PC-9 (cell line): ENCODE data around the gene GDPD5. TPM values are rescaled to one million over a fixed set of nuclear protein-coding genes. Genes with fewer than 3 reads are reported as not detected.

ENCODE experiments used
- BruUV-seq: library from RNA; stranded (reverse); fragments of 400-500 nt; replicated peaks from 2 replicates; lab custom pipeline; 2021; lab: Mats Ljungman, UMichigan
- CTCF ChIA-PET: fragments of 300-600 bp; sonication (Branson Sonifier 250); formaldehyde crosslinking; loops from one replicate; lab custom pipeline; 2022; ENCODE audit warnings: antibody characterized with exemption; lab: Charles Lee
- POLR2A ChIA-PET: fragments of 300-600 bp; sonication (Branson Sonifier 250); formaldehyde crosslinking; loops from one replicate; lab custom pipeline; 2022; ENCODE audit warnings: antibody characterized with exemption; ENCODE audit not compliant: unreplicated experiment; lab: Charles Lee
- DNase-seq, 2 experiments: peaks; one replicate each; pipeline versions ENCODE4 v3.0.0 to v3.0.0-alpha.2; 2015 to 2022; ENCODE audit warnings: mixed read lengths in 1 of 2
- H2AFZ ChIP-seq: fragments of 200-600 bp; sonication (generic); 2 replicates; pipeline ENCODE4 v1.8.1; 2017; ENCODE audit warnings: antibody characterized with exemption
- H3F3A ChIP-seq: fragments of 200-600 bp; sonication (generic); 2 replicates; pipeline ENCODE4 v1.8.1; 2017; ENCODE audit warnings: antibody characterized with exemption, mild to moderate bottlenecking, low read depth; ENCODE audit not compliant: insufficient read depth
- H3K27ac ChIP-seq: fragments of 200-600 bp; sonication (generic); 2 replicates; pipeline ENCODE4 v1.6.1; 2016; ENCODE audit warnings: mixed run types
- H3K27me3 ChIP-seq: fragments of 200-600 bp; sonication (generic); 2 replicates; pipeline ENCODE4 v1.6.1; 2016; ENCODE audit warnings: low read depth, mixed run types; ENCODE audit not compliant: insufficient read depth
- H3K36me3 ChIP-seq: fragments of 200-600 bp; sonication (generic); 2 replicates; pipeline ENCODE4 v1.6.1; 2016; ENCODE audit warnings: low read depth, mixed run types
- H3K4me1 ChIP-seq: fragments of 200-600 bp; sonication (generic); replicated peaks from 2 replicates; pipeline ENCODE4 v1.6.1; 2016; ENCODE audit warnings: mixed run types; ENCODE audit not compliant: insufficient read depth
- H3K4me2 ChIP-seq: fragments of 200-600 bp; sonication (generic); 2 replicates; pipeline ENCODE4 v1.6.1; 2017; ENCODE audit warnings: mixed run types
- H3K4me3 ChIP-seq: fragments of 200-600 bp; sonication (generic); 2 replicates; pipeline ENCODE4 v1.6.1; 2016; ENCODE audit warnings: mixed run types
- H3K79me2 ChIP-seq: fragments of 200-600 bp; sonication (generic); 2 replicates; pipeline ENCODE4 v1.6.1; 2017; ENCODE audit warnings: low read depth, mixed run types
- H3K9me2 ChIP-seq: fragments of 200-600 bp; sonication (generic); 2 replicates; pipeline ENCODE4 v1.8.1; 2017; ENCODE audit warnings: mild to moderate bottlenecking; ENCODE audit not compliant: insufficient read depth
- H3K9me3 ChIP-seq: fragments of 200-600 bp; sonication (generic); 2 replicates; pipeline ENCODE4 v1.8.1; 2016; ENCODE audit warnings: low read depth; ENCODE audit not compliant: insufficient read depth
- H4K20me1 ChIP-seq: fragments of 200-600 bp; sonication (generic); 2 replicates; pipeline ENCODE4 v1.8.1; 2017; ENCODE audit not compliant: insufficient read depth
- CTCF ChIP-seq: fragments of 200-600 bp; sonication (generic); conservative IDR thresholded peaks from 2 replicates; pipeline ENCODE4 v1.6.1; 2017; ENCODE audit warnings: mixed run types, antibody characterized with exemption, mild to moderate bottlenecking, moderate library complexity
- EZH2 ChIP-seq: fragments of 200-600 bp; sonication (generic); IDR thresholded peaks from 2 replicates; pipeline ENCODE4 v1.8.0; 2017; ENCODE audit warnings: antibody characterized with exemption, low read depth
- intact Hi-C: fragments of 100-400 bp; cut with micrococcal nuclease; formaldehyde crosslinking; loops from one replicate; pipeline ENCODE4 v1.10.0; 2022; ENCODE audit not compliant: unreplicated experiment
- total RNA-seq: library from RNA; stranded (reverse); gene quantifications from 2 replicates; pipeline ENCODE4 v1.2.3, GENCODE V29; 2021

GDPD5 gene
- total RNA-seq, 1 experiment from 2014 or later = 7.9 TPM

GRCh38 chr11:75536786-75537641, 11.3 kb upstream of the GDPD5 start:
- POLR2A ChIA-PET = interaction anchor here (0.6 to 0.7 kb wide), 3 partner anchors 25 to 698 kb away, joined by 3 read pairs; no protein-coding TSS in a partner anchor

DNA sequence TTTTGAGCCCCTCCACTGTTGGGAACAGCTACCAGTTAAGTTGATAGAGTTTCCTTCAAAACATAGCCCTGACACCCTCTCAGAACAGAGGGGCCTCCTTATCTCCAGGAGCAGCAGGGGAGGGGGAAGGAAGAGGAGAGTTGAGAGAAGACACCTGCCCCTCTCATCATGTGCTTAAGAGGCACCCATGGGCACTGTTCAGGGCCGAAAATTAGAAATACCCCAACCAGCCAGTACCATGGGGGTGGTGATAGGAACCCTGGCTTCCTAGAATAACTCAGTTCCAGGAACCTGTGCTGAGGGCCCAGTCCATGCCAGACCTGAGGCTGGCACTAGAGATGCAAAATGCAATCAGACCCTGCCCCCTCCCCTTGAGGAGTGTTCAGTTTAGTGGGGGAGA, 9.3 kb upstream of the GDPD5 start:
- Histone ChIP-seq H3K27ac (no peak overlapping the region), H3K4me2 (no peak overlapping the region), H3F3A (peaks cover 33% of the 10 kb centered on the region; the same call in 1 of the 2 replicates), H3K27me3 (no peaks in the 10 kb centered on the region), H3K79me2 (no peaks in the 10 kb centered on the region), H3K9me3 (no peaks in the 10 kb centered on the region), H3K9me2 (no peaks in the 10 kb centered on the region), H3K4me1 (peaks cover 40% of the 10 kb centered on the region), H2AFZ (no peak overlapping the region), H4K20me1 (no peaks in the 10 kb centered on the region), H3K36me3 (no peaks in the 10 kb centered on the region), H3K4me3 (no peak overlapping the region)
- intact Hi-C loops = no loop called here
- CTCF ChIA-PET = interaction anchor here (0.7 to 1.3 kb wide), 3 partner anchors 123 to 163 kb away, joined by 3 to 4 read pairs (median 4); no protein-coding TSS in a partner anchor
- TF ChIP-seq EZH2 = no peak
- TF ChIP-seq CTCF = no peak
- POLR2A ChIA-PET = no interaction called here
- no peak for DNase-seq
- BruUV-seq = no TSS peak

More at GRCh38 chr11:75536786-75537641, 11.3 kb upstream of the GDPD5 start:
- TF ChIP-seq EZH2 (no peak), CTCF (0 out of 2 replicates have a peak, but pooled peaks have one; percentile 16)
- no peaks in the 10 kb centered on the region for H3K79me2 ChIP-seq
- CTCF ChIA-PET = interaction anchor here (0.6 kb wide), 1 partner anchor 1925 kb away, joined by 3 read pairs; no protein-coding TSS in a partner anchor
- no peaks in the 10 kb centered on the region for H3K27me3 ChIP-seq
- DNase-seq = peak; percentile 70 to 91
- peak overlapping the region; percentile 54 for H3K27ac ChIP-seq
- H3K36me3 ChIP-seq = no peaks in the 10 kb centered on the region
- H3K4me1 ChIP-seq = peaks cover 40% of the 10 kb centered on the region
- H3F3A ChIP-seq = peaks cover 35% of the 10 kb centered on the region; the same call in 1 of the 2 replicates
- no peaks in the 10 kb centered on the region for H3K9me3 ChIP-seq
- no peaks in the 10 kb centered on the region for H4K20me1 ChIP-seq
- peak overlapping the region; percentile 24; the same call in 1 of the 2 replicates for H3K4me3 ChIP-seq
- H2AFZ ChIP-seq = peak overlapping the region; percentile 45; the same call in 1 of the 2 replicates
- BruUV-seq = TSS peak; percentile 52
- intact Hi-C loops = no loop called here
- H3K4me2 ChIP-seq = peak overlapping the region; percentile 68
- H3K9me2 ChIP-seq = no peaks in the 10 kb centered on the region

DNA sequence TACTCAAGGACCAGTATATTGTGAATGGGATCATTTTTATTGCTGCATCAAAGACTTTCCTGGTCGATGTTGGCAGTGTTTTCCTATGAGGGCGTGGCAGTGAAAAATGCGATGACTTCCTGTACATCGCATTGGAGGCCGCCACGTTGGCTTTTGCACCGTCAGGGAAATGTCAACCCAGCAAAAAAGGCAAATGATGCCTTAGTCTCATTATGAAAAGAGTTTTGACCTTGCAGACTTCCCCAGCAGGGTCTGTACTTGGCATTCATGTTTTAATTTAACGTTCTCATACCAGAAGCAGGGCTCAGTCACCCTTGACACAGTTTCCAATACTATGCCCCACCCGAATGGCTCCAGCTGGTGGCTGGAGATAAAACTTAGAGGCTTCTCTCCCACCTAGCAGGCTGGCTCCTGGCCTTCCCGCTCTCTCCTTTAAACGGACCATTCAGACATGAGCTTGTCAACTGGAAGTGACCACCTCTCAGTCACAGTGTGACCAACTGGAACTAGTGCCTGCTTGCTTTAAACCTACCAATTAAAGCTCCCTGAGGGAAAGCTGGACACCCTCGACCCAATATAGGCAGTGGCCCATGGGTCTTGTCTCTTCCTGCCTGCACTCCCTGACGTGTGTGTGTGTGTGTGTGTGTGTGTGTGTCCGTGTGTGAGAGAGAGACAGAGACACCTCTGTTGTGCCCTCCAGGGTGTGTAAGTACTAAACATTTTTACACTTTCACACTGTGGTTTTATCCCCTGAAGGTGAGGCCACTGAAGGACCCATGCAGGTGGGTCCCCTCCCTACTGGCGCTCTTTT, 8.7 kb upstream of the GDPD5 start:
- BruUV-seq = no TSS peak
- no peaks in the 10 kb centered on the region for H3K9me3 ChIP-seq
- no peak overlapping the region for H3K27ac ChIP-seq
- H4K20me1 ChIP-seq = no peaks in the 10 kb centered on the region
- no peaks in the 10 kb centered on the region for H3K36me3 ChIP-seq
- intact Hi-C loops = loop anchor here (1.0 to 5.0 kb wide), 2 partner anchors 127 to 206 kb away; no protein-coding TSS in a partner anchor
- H3F3A ChIP-seq = peaks cover 28% of the 10 kb centered on the region; the same call in 1 of the 2 replicates
- peak; percentile 29 to 50 for DNase-seq
- no peaks in the 10 kb centered on the region for H3K79me2 ChIP-seq
- H3K9me2 ChIP-seq = no peaks in the 10 kb centered on the region
- H3K27me3 ChIP-seq = no peaks in the 10 kb centered on the region
- POLR2A ChIA-PET = interaction anchor here (0.6 kb wide), 1 partner anchor 750 kb away, joined by 6 read pairs; no protein-coding TSS in a partner anchor
- peak overlapping the region; percentile 26 for H3K4me2 ChIP-seq
- H3K4me3 ChIP-seq = no peak overlapping the region
- CTCF ChIA-PET = interaction anchor here (0.6 to 1.3 kb wide), 7 partner anchors 9 to 677 kb away, joined by 3 to 5 read pairs (median 3); partner anchors contain the start of gene GDPD5
- peaks cover 40% of the 10 kb centered on the region for H3K4me1 ChIP-seq
- H2AFZ ChIP-seq = no peak overlapping the region
- TF ChIP-seq EZH2 (no peak), CTCF (no peak)
